IgD-negative memory B cell (primary cell): Measurements from ENCODE around the gene PRICKLE3. TPM values are rescaled to one million over a fixed set of nuclear protein-coding genes. Genes with fewer than 3 reads are reported as not detected.
A peak's percentile ranks its signal among the peaks of the same experiment; 100 is the strongest.

Experiments
- H3K27ac Mint-ChIP-seq, 3 donors: one replicate each; pipeline ENCODE4 v1.8.0; 2020 to 2022; ENCODE audit warnings: mild to moderate bottlenecking in 3 of 3, mixed read lengths in 3 of 3, moderate library complexity in 1 of 3
- H3K27me3 Mint-ChIP-seq: one replicate; pipeline ENCODE4 v1.8.0; 2021; ENCODE audit warnings: mixed read lengths
- H3K36me3 Mint-ChIP-seq: one replicate; pipeline ENCODE4 v1.8.0; 2020; ENCODE audit warnings: mild to moderate bottlenecking, mixed read lengths
- H3K4me1 Mint-ChIP-seq, 3 donors: one replicate each; pipeline ENCODE4 v1.8.0; 2020 to 2022; ENCODE audit warnings: mixed read lengths in 3 of 3, mild to moderate bottlenecking in 1 of 3
- H3K4me3 Mint-ChIP-seq, 4 donors: one replicate each; pipeline ENCODE4 v1.8.0; 2020 to 2022; ENCODE audit warnings: mild to moderate bottlenecking in 4 of 4, mixed read lengths in 4 of 4, moderate library complexity in 3 of 4
- H3K9me3 Mint-ChIP-seq, 3 donors: one replicate each; pipeline ENCODE4 v1.8.0; 2020 to 2021; ENCODE audit warnings: mixed read lengths in 3 of 3, mild to moderate bottlenecking in 1 of 3
- polyA plus RNA-seq: library from polyadenylated mRNA; unstranded; fragments of 300-500 nt; fragmentation: Illumina TruSeq; gene quantifications from one replicate; pipeline ENCODE4 v1.2.3, GENCODE V29; 2021

Gene PRICKLE3
- polyA plus RNA-seq, 1 donor from 2014 or later, result 9.5 TPM

GRCh38 chrX:49198540-49199314, 12.6 kb upstream of the PRICKLE3 start:
- no peaks in the 10 kb centered on the region for H3K27me3 Mint-ChIP-seq
- peaks cover 2% of the 10 kb centered on the region for H3K36me3 Mint-ChIP-seq
- H3K9me3 Mint-ChIP-seq, result no peaks in the 10 kb centered on the region
- peaks cover 0 to 3% (median 3%) of the 10 kb centered on the region in 3 donors for H3K4me1 Mint-ChIP-seq
- H3K4me3 Mint-ChIP-seq, result peak overlapping the region in 1 of 4 donors; percentile 41
- H3K27ac Mint-ChIP-seq, result no peak overlapping the region

- H3K9me3 Mint-ChIP-seq, result no peaks in the 10 kb centered on the region
- H3K27me3 Mint-ChIP-seq, result no peaks in the 10 kb centered on the region
- H3K36me3 Mint-ChIP-seq, result peaks cover 2% of the 10 kb centered on the region
- H3K4me1 Mint-ChIP-seq, result peaks cover 0 to 6% (median 4%) of the 10 kb centered on the region in 3 donors
- no peak overlapping the region for H3K27ac Mint-ChIP-seq
- no peak overlapping the region for H3K4me3 Mint-ChIP-seq
Observed at GRCh38 chrX:49197543-49198087, 11.4 kb upstream of the PRICKLE3 start.

- Mint-ChIP-seq H3K4me1 (peaks cover 4 to 16% (median 8%) of the 10 kb centered on the region in 3 donors), H3K9me3 (no peaks in the 10 kb centered on the region), H3K4me3 (no peak overlapping the region), H3K27me3 (no peaks in the 10 kb centered on the region), H3K27ac (peak overlapping the region in 1 of 3 donors; percentile 16), H3K36me3 (peaks cover 2% of the 10 kb centered on the region)
Observed at GRCh38 chrX:49193542-49193964, 7.4 kb upstream of the PRICKLE3 start.

- H3K36me3 Mint-ChIP-seq, result peaks cover 2% of the 10 kb centered on the region
- peak overlapping the region in 2 of 4 donors; percentile 15 to 51 for H3K4me3 Mint-ChIP-seq
- no peaks in the 10 kb centered on the region for H3K27me3 Mint-ChIP-seq
- H3K9me3 Mint-ChIP-seq, result no peaks in the 10 kb centered on the region
- peaks cover 4 to 15% (median 5%) of the 10 kb centered on the region in 3 donors for H3K4me1 Mint-ChIP-seq
- no peak overlapping the region for H3K27ac Mint-ChIP-seq
Observed at GRCh38 chrX:49192722-49193328, 6.7 kb upstream of the PRICKLE3 start.

GRCh38 chrX:49191574-49192011, 5.4 kb upstream of the PRICKLE3 start:
- Mint-ChIP-seq H3K9me3 (no peaks in the 10 kb centered on the region), H3K4me1 (peaks cover 4 to 15% (median 5%) of the 10 kb centered on the region in 3 donors), H3K4me3 (peak overlapping the region; percentile 66 to 96 (median 92)), H3K27ac (peak overlapping the region; percentile 52 to 94 (median 81)), H3K36me3 (peaks cover 2% of the 10 kb centered on the region), H3K27me3 (no peaks in the 10 kb centered on the region)

GRCh38 chrX:49190821-49191573, 4.8 kb upstream of the PRICKLE3 start:
- Mint-ChIP-seq H3K27me3 (no peaks in the 10 kb centered on the region), H3K4me1 (peaks cover 4 to 15% (median 5%) of the 10 kb centered on the region in 3 donors)

GRCh38 chrX:49189606-49190005, 3.4 kb upstream of the PRICKLE3 start:
- no peaks in the 10 kb centered on the region for H3K27me3 Mint-ChIP-seq

More at GRCh38 chrX:49190821-49191573, 4.8 kb upstream of the PRICKLE3 start:
- H3K27ac Mint-ChIP-seq, result peak overlapping the region; percentile 52 to 94 (median 81)
- H3K36me3 Mint-ChIP-seq, result peaks cover 2% of the 10 kb centered on the region
- H3K4me3 Mint-ChIP-seq, result peak overlapping the region; percentile 66 to 96 (median 92)
- H3K9me3 Mint-ChIP-seq, result no peaks in the 10 kb centered on the region

GRCh38 chrX:49188468-49189076, 2.4 kb upstream of the PRICKLE3 start:
- H3K4me3 Mint-ChIP-seq, result peak overlapping the region in 1 of 4 donors; percentile 21
- no peaks in the 10 kb centered on the region for H3K27me3 Mint-ChIP-seq
- peak overlapping the region in 1 of 3 donors; percentile 92 for H3K27ac Mint-ChIP-seq
- peaks cover 4 to 18% (median 10%) of the 10 kb centered on the region in 3 donors for H3K4me1 Mint-ChIP-seq
- no peaks in the 10 kb centered on the region for H3K9me3 Mint-ChIP-seq
- no peaks in the 10 kb centered on the region for H3K36me3 Mint-ChIP-seq

More at GRCh38 chrX:49189606-49190005, 3.4 kb upstream of the PRICKLE3 start:
- Mint-ChIP-seq H3K36me3 (no peaks in the 10 kb centered on the region), H3K27ac (peak overlapping the region in 2 of 3 donors; percentile 36 to 81), H3K4me1 (peaks cover 4 to 19% (median 10%) of the 10 kb centered on the region in 3 donors), H3K4me3 (peak overlapping the region in 2 of 4 donors; percentile 80 to 81), H3K9me3 (no peaks in the 10 kb centered on the region)

- Mint-ChIP-seq H3K27ac (peak overlapping the region in 2 of 3 donors; percentile 53 to 74), H3K9me3 (no peaks in the 10 kb centered on the region), H3K4me3 (peak overlapping the region in 2 of 4 donors; percentile 17 to 21), H3K27me3 (no peaks in the 10 kb centered on the region), H3K36me3 (no peaks in the 10 kb centered on the region), H3K4me1 (peaks cover 4 to 16% (median 8%) of the 10 kb centered on the region in 3 donors)
Observed at GRCh38 chrX:49187526-49187925, 1.4 kb upstream of the PRICKLE3 start.

- Mint-ChIP-seq H3K36me3 (no peaks in the 10 kb centered on the region), H3K9me3 (no peaks in the 10 kb centered on the region), H3K4me3 (peak overlapping the region in 1 of 4 donors; percentile 70), H3K4me1 (peaks cover 4 to 14% (median 8%) of the 10 kb centered on the region in 3 donors), H3K27me3 (no peaks in the 10 kb centered on the region), H3K27ac (peak overlapping the region in 2 of 3 donors; percentile 53 to 74)
Observed at GRCh38 chrX:49187028-49187394, 838 bp upstream of the PRICKLE3 start.

GRCh38 chrX:49184294-49185281, 1.6 kb downstream of the PRICKLE3 start:
- H3K4me1 Mint-ChIP-seq, result peaks cover 4 to 8% (median 5%) of the 10 kb centered on the region in 3 donors
- peak overlapping the region; percentile 73 to 89 (median 88) for H3K4me3 Mint-ChIP-seq
- no peaks in the 10 kb centered on the region for H3K36me3 Mint-ChIP-seq
- peaks cover 0 to 1% (median 0%) of the 10 kb centered on the region in 3 donors for H3K9me3 Mint-ChIP-seq
- peak overlapping the region; percentile 78 to 98 (median 89) for H3K27ac Mint-ChIP-seq
- H3K27me3 Mint-ChIP-seq, result no peaks in the 10 kb centered on the region

- H3K4me3 Mint-ChIP-seq, result peak overlapping the region in 2 of 4 donors; percentile 9 to 88
- peaks cover 0 to 1% (median 0%) of the 10 kb centered on the region in 3 donors for H3K9me3 Mint-ChIP-seq
- H3K27ac Mint-ChIP-seq, result peak overlapping the region; percentile 78 to 98 (median 89)
- no peaks in the 10 kb centered on the region for H3K27me3 Mint-ChIP-seq
- no peaks in the 10 kb centered on the region for H3K36me3 Mint-ChIP-seq
- H3K4me1 Mint-ChIP-seq, result peaks cover 0 to 5% (median 4%) of the 10 kb centered on the region in 3 donors
Observed at GRCh38 chrX:49183701-49184281, 2.4 kb downstream of the PRICKLE3 start.

GRCh38 chrX:49179358-49179757, 6.8 kb downstream of the PRICKLE3 start:
- H3K36me3 Mint-ChIP-seq, result peaks cover 2% of the 10 kb centered on the region
- H3K9me3 Mint-ChIP-seq, result peaks cover 0 to 1% (median 0%) of the 10 kb centered on the region in 3 donors
- no peak overlapping the region for H3K4me3 Mint-ChIP-seq
- H3K27me3 Mint-ChIP-seq, result no peaks in the 10 kb centered on the region
- no peak overlapping the region for H3K27ac Mint-ChIP-seq
- peaks cover 0 to 3% (median 3%) of the 10 kb centered on the region in 3 donors for H3K4me1 Mint-ChIP-seq
